ENCODE measurements around the gene MGMT. TPM values are rescaled to one million over a fixed set of nuclear protein-coding genes. Genes with fewer than 3 reads are reported as not detected.

The MGMT gene
- polyA plus RNA-seq, 1 donor = 18.0 TPM

DNA sequence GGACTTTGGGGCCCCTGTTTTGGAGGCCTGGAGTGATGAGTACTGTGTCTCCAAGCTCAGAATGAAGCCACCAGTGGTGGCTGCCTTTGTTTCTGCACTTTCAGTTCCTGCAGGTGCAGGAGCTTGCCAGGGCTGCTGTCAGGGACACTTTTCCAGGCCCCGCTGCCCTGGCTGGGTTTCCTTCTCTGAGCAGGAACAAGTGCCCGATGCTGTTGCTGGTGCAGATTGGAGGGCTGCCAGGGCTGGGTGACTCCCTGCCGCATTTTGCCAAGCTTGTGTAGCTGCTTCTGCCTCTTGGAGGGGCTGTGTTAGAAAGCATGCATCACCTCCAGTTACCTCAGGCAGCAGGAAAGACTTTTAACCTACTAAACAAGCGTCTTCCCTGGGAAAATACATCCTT lies 211.1 kb downstream of the MGMT start:
- WGBS (ENCODE audit: insufficient coverage, low lambda C conversion rate) = no CpG with 5 or more reads among the region's 4 CpGs
- no peaks in the 10 kb centered on the region for H3K4me1 ChIP-seq (ENCODE audit: control insufficient read depth, insufficient read depth, low read length)

DNA sequence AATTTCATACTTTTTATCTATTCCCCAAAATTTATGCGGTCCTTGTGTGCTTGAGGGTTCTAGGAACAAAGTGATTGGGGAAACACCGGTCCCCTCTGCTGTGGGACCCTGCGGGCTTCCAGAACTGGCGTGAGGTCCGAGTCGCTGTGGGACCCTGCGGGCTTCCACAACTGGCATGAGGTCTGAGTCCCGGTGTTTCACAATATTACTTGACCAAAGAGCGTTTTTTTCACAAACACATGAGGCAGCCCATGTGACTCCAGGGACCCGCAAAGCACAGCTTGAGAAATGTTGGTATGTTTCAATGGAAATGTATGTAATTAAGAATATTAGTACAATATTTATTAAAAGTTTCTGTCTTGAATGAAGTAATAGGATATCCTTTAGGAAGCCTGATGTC lies 212.2 kb downstream of the MGMT start:
- no peak overlapping the region for H3K27ac ChIP-seq (ENCODE audit: low read length)

More for the DNA sequence above, 211.1 kb downstream of the MGMT start:
- no peak overlapping the region for H3K27ac ChIP-seq (ENCODE audit: low read length)
- peaks cover 3% of the 10 kb centered on the region for H3K9me3 ChIP-seq (ENCODE audit: control insufficient read depth, low read depth, low read length)
- H3K27me3 ChIP-seq (ENCODE audit: control insufficient read depth, insufficient read depth, low read length) = no peaks in the 10 kb centered on the region
- no peak overlapping the region for H3K4me3 ChIP-seq (ENCODE audit: low read length)
- no peak for DNase-seq
- H3K36me3 ChIP-seq (ENCODE audit: control insufficient read depth, insufficient read depth, low read length) = no peaks in the 10 kb centered on the region

DNA sequence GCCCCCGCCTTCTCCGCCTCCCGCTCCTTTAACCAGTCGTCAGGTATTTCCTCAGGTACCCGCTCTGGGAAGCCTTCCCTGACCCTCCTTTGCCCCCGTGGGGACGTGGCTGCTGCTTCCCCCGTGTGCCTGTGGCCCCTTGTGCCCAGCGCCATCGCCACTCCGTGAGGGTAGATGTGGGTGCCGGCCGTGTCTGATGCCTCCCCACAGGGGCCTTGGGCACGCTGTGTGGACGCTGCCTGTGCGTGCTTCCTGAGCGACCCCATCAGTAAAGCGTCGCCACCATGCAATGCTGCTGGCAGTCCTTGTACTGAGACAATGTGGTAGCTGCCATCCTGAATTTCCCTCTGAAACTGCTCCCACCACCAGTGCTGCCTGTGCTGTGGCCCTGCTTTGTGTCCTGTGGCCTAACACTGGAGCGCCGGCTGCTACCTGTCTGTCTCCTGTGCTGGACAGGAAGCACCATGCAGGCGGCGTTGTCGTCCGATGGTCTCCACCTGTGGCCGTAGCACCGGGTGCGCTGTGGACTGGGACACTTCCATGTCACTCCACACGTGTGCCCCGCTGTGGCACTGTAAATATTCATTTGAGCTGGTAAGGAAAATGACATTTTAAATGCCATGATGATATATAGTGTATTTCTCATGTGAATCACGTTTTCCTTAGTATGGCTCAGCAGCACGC lies 213.8 kb downstream of the MGMT start:
- Histone ChIP-seq H3K27ac (ENCODE audit: low read length) (no peak overlapping the region), H3K4me3 (ENCODE audit: low read length) (no peak overlapping the region), H3K27me3 (ENCODE audit: control insufficient read depth, insufficient read depth, low read length) (no peaks in the 10 kb centered on the region), H3K36me3 (ENCODE audit: control insufficient read depth, insufficient read depth, low read length) (no peaks in the 10 kb centered on the region), H3K4me1 (ENCODE audit: control insufficient read depth, insufficient read depth, low read length) (no peaks in the 10 kb centered on the region), H3K9me3 (ENCODE audit: control insufficient read depth, low read depth, low read length) (peaks cover 3% of the 10 kb centered on the region)
- WGBS (ENCODE audit: insufficient coverage, low lambda C conversion rate) = 100% methylated on average over 1 of the region's 32 CpGs
- no peak for DNase-seq

More for the DNA sequence above, 212.2 kb downstream of the MGMT start:
- Histone ChIP-seq H3K9me3 (ENCODE audit: control insufficient read depth, low read depth, low read length) (peaks cover 3% of the 10 kb centered on the region), H3K27me3 (ENCODE audit: control insufficient read depth, insufficient read depth, low read length) (no peaks in the 10 kb centered on the region), H3K4me1 (ENCODE audit: control insufficient read depth, insufficient read depth, low read length) (no peaks in the 10 kb centered on the region), H3K36me3 (ENCODE audit: control insufficient read depth, insufficient read depth, low read length) (no peaks in the 10 kb centered on the region), H3K4me3 (ENCODE audit: low read length) (no peak overlapping the region)
- DNase-seq = no peak
- 70% methylated on average over 2 of the region's 10 CpGs for WGBS (ENCODE audit: insufficient coverage, low lambda C conversion rate)

DNA sequence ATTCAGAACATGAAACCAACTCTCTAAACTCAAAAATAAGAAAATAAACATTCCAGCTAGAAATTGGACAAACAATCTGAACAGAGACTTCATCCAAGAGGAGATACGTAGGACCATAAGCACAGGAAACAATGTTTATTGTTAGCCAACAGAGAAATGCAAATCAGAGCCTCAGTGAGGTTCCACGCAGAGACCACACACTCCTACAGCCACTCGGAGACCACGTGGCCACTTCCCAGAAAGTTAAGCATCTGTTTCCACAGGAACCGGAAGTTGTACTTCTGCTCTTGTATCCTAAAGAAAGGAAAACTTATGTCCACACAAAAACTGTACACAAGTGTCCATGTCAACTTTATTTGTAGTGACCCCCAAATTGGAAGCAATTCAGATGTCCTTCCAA lies 214.8 kb downstream of the MGMT start:
- Histone ChIP-seq H3K4me3 (ENCODE audit: low read length) (no peak overlapping the region), H3K27ac (ENCODE audit: low read length) (no peak overlapping the region), H3K9me3 (ENCODE audit: control insufficient read depth, low read depth, low read length) (peaks cover 3% of the 10 kb centered on the region), H3K27me3 (ENCODE audit: control insufficient read depth, insufficient read depth, low read length) (no peaks in the 10 kb centered on the region), H3K36me3 (ENCODE audit: control insufficient read depth, insufficient read depth, low read length) (no peaks in the 10 kb centered on the region), H3K4me1 (ENCODE audit: control insufficient read depth, insufficient read depth, low read length) (no peaks in the 10 kb centered on the region)
- no CpG with 5 or more reads among the region's 5 CpGs for WGBS (ENCODE audit: insufficient coverage, low lambda C conversion rate)
- DNase-seq = peak in 1 of 2 donors; percentile 16

DNA sequence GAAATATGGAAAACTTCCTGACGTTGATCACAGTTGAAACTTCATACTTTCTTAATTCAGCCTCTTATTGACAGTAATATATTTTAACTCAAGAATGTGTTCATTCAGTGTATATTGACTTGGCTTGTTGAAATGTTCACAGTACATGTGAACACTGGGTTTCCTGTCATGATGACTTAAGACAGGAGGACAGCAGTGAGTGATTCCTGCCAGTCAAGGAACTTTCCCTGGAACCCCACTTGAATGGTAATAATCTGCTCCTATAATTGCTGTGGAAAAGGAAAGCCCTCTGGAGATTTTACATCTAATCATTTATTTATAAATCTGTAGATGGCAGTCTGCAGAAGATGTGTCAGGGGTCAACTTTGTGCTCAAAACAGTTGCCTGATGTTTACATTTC lies 216.5 kb downstream of the MGMT start:
- no peaks in the 10 kb centered on the region for H3K4me1 ChIP-seq (ENCODE audit: control insufficient read depth, insufficient read depth, low read length)
- H3K27ac ChIP-seq (ENCODE audit: low read length) = no peak overlapping the region
- H3K9me3 ChIP-seq (ENCODE audit: control insufficient read depth, low read depth, low read length) = peaks cover 3% of the 10 kb centered on the region
- H3K4me3 ChIP-seq (ENCODE audit: low read length) = no peak overlapping the region
- no peaks in the 10 kb centered on the region for H3K36me3 ChIP-seq (ENCODE audit: control insufficient read depth, insufficient read depth, low read length)
- H3K27me3 ChIP-seq (ENCODE audit: control insufficient read depth, insufficient read depth, low read length) = no peaks in the 10 kb centered on the region
- WGBS (ENCODE audit: insufficient coverage, low lambda C conversion rate) = no CpG with 5 or more reads among the region's 1 CpG
- DNase-seq = no peak

DNA sequence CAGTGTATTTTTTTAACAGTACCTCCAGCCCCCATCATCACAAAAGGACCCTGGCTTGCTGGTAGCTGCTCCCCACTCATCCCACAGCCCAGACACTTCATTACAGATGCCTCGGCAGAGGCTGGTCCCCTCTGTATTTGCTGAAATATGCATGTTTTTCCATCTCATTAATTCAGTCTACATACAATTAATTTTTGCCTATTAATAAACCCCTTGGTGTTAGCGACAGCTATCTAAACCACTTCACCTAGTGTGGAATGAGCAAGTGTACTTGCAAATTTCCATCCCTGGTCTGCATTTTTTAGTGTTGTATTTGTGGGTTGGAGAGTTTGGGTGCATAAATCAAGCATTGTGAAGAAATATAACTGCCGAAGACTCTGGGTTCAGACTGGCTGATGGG lies 216.9 kb downstream of the MGMT start:
- Histone ChIP-seq H3K27me3 (ENCODE audit: control insufficient read depth, insufficient read depth, low read length) (no peaks in the 10 kb centered on the region), H3K4me3 (ENCODE audit: low read length) (no peak overlapping the region), H3K9me3 (ENCODE audit: control insufficient read depth, low read depth, low read length) (peaks cover 3% of the 10 kb centered on the region), H3K4me1 (ENCODE audit: control insufficient read depth, insufficient read depth, low read length) (no peaks in the 10 kb centered on the region), H3K36me3 (ENCODE audit: control insufficient read depth, insufficient read depth, low read length) (no peaks in the 10 kb centered on the region), H3K27ac (ENCODE audit: low read length) (no peak overlapping the region)
- DNase-seq = no peak
- no CpG with 5 or more reads among the region's 3 CpGs for WGBS (ENCODE audit: insufficient coverage, low lambda C conversion rate)

DNA sequence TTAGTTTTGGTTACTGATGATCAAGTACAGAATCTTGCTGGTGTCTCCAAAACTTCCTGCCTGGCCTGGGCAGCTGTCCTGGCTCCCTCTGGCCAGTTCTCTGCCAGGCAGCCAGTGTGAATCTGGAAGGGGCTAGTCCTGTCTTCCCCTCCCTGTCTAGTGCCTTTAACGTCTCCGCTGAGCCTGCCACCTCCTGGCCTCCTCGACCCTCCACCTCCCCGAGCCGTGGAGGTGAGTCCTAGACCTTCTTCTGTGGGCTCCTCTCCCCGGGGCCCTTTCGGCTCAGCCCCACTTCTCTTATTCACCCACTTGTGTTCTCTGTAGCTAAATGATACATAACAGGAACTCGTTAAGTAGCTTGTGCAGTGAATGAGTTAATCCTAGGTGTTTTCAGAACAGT lies 218.2 kb downstream of the MGMT start:
- 100% methylated on average over 2 of the region's 8 CpGs for WGBS (ENCODE audit: insufficient coverage, low lambda C conversion rate)
- Histone ChIP-seq H3K27me3 (ENCODE audit: control insufficient read depth, insufficient read depth, low read length) (no peaks in the 10 kb centered on the region), H3K36me3 (ENCODE audit: control insufficient read depth, insufficient read depth, low read length) (no peaks in the 10 kb centered on the region), H3K4me3 (ENCODE audit: low read length) (no peak overlapping the region), H3K9me3 (ENCODE audit: control insufficient read depth, low read depth, low read length) (peaks cover 3% of the 10 kb centered on the region), H3K27ac (ENCODE audit: low read length) (no peak overlapping the region), H3K4me1 (ENCODE audit: control insufficient read depth, insufficient read depth, low read length) (no peaks in the 10 kb centered on the region)
- no peak for DNase-seq

DNA sequence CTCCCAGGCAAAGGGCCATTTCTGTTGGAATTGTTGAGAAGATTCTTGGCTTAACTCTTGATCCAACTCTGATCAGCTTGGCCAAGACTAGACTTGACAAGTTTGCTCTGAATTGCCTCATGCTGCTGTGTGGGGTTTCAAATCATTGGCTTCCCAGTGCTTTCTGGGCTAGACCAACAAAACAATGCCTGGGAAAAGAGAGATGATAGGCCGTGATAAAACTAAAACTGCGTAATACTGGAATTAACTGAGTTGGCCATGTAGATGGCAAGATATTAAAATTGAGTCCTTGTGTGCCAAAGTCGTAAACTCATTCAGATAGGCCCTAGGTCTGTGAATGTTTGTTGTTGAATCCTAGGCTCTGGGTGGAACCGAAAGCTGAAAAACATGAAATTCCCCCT lies 222.6 kb downstream of the MGMT start:
- Histone ChIP-seq H3K9me3 (ENCODE audit: control insufficient read depth, low read depth, low read length) (no peaks in the 10 kb centered on the region), H3K27me3 (ENCODE audit: control insufficient read depth, insufficient read depth, low read length) (no peaks in the 10 kb centered on the region), H3K27ac (ENCODE audit: low read length) (no peak overlapping the region), H3K4me3 (ENCODE audit: low read length) (no peak overlapping the region), H3K36me3 (ENCODE audit: control insufficient read depth, insufficient read depth, low read length) (no peaks in the 10 kb centered on the region), H3K4me1 (ENCODE audit: control insufficient read depth, insufficient read depth, low read length) (no peaks in the 10 kb centered on the region)
- DNase-seq = no peak
- 100% methylated on average over 1 of the region's 4 CpGs for WGBS (ENCODE audit: insufficient coverage, low lambda C conversion rate)

DNA sequence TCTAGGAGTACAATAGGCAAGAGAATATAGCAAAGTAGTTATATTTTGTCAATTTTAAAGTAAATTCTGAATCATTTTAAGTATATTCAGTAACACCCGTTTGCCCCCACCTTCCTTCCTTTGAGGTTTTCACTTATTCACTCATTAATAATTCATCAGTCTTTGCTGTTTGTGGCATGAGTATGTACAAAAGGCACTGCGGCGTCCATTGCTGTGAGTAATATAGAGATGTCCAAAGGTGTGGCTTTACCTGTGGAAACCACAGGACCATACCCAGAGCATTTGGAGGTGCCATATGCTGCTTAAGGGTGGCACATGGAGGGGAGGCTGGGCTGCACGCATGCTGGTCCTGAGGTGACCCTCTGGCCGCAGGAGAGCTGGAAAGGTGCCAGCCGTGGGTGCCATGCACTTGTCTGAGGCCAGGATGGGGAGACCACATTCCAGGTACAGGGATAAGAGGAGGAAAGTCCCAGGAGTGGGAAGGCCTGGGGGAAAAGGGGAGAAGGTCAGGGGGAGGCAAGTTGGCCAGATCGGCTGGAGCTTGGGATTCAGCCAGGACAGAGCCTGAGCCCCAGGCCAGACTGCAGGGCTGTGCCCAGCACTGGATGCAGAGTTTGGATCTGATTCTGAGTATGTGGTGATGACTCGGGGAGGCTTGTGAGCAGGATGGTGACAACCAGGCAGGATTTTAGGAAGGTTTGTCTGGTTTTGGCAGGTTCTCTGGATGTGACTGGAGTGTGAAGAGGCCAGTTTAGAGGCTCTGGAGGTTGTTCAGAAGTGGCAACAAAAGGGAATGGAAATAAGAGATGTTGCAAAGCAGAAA lies 223.4 kb downstream of the MGMT start:
- no peaks in the 10 kb centered on the region for H3K36me3 ChIP-seq (ENCODE audit: control insufficient read depth, insufficient read depth, low read length)
- H3K9me3 ChIP-seq (ENCODE audit: control insufficient read depth, low read depth, low read length) = no peaks in the 10 kb centered on the region
- no peaks in the 10 kb centered on the region for H3K4me1 ChIP-seq (ENCODE audit: control insufficient read depth, insufficient read depth, low read length)
- no CpG with 5 or more reads among the region's 8 CpGs for WGBS (ENCODE audit: insufficient coverage, low lambda C conversion rate)
- no peak overlapping the region for H3K4me3 ChIP-seq (ENCODE audit: low read length)
- no peak for DNase-seq
- H3K27me3 ChIP-seq (ENCODE audit: control insufficient read depth, insufficient read depth, low read length) = no peaks in the 10 kb centered on the region
- H3K27ac ChIP-seq (ENCODE audit: low read length) = no peak overlapping the region

DNA sequence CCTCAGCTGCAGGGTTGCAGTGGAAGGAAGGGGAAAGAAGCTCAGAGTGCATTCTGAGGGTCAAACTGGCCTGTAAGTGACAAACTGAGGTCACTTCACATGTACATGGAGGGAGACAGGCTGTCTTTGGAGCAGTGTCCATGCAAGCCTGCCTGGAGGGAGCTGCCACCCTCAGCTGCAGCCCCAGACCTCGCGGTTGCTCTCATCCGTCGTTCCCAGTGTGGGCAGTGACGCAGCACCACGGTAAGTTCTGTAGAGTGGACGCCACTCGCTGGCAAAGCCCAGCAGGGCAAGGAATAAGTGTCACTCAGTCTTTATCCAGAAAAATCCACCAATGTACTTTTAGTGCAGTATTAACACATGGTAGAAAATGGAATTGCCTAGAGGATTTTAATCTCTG lies 225.7 kb downstream of the MGMT start:
- H3K27me3 ChIP-seq (ENCODE audit: control insufficient read depth, insufficient read depth, low read length) = no peaks in the 10 kb centered on the region
- no peaks in the 10 kb centered on the region for H3K36me3 ChIP-seq (ENCODE audit: control insufficient read depth, insufficient read depth, low read length)
- no peaks in the 10 kb centered on the region for H3K4me1 ChIP-seq (ENCODE audit: control insufficient read depth, insufficient read depth, low read length)
- DNase-seq = no peak
- H3K4me3 ChIP-seq (ENCODE audit: low read length) = no peak overlapping the region
- no CpG with 5 or more reads among the region's 8 CpGs for WGBS (ENCODE audit: insufficient coverage, low lambda C conversion rate)
- no peak overlapping the region for H3K27ac ChIP-seq (ENCODE audit: low read length)
- H3K9me3 ChIP-seq (ENCODE audit: control insufficient read depth, low read depth, low read length) = no peaks in the 10 kb centered on the region
